T1000 (cell line): Measurements from ENCODE around the gene PPP1R3G.
"Not testable (repeated sequence)": the region's sequence is repeated elsewhere in the genome, so short reads cannot be mapped to it uniquely, and the experiment has no call there.

Experiments used
- DNase-seq: peaks from one replicate; lab custom pipeline; 2025; ENCODE audit warnings: mixed read lengths; lab: John Stamatoyannopoulos, UW

PPP1R3G gene

GRCh38 chr6:5084781-5085647, at the start of gene PPP1R3G:
TSS of gene PPP1R3G (plus strand) at chr6:5085341. CDS start at chr6:5085486, 145 bp downstream.
- no peak for DNase-seq

GRCh38 chr6:5036269-5036668, 48.9 kb upstream of the PPP1R3G start:
- DNase-seq, result no peak

GRCh38 chr6:5041955-5042354, 43.2 kb upstream of the PPP1R3G start:
- no peak for DNase-seq

GRCh38 chr6:5042436-5042835, 42.7 kb upstream of the PPP1R3G start:
- no peak for DNase-seq

GRCh38 chr6:5044866-5045265, 40.3 kb upstream of the PPP1R3G start:
- DNase-seq, result no peak

- no peak for DNase-seq
Measured at GRCh38 chr6:5045416-5045815, 39.7 kb upstream of the PPP1R3G start.

GRCh38 chr6:5046430-5046829, 38.7 kb upstream of the PPP1R3G start:
- no peak for DNase-seq

GRCh38 chr6:5050009-5050408, 35.1 kb upstream of the PPP1R3G start:
- no peak for DNase-seq

GRCh38 chr6:5051394-5051793, 33.7 kb upstream of the PPP1R3G start:
- DNase-seq, result no peak

- no peak for DNase-seq
Measured at GRCh38 chr6:5053038-5053437, 32.1 kb upstream of the PPP1R3G start.

GRCh38 chr6:5053864-5054244, 31.3 kb upstream of the PPP1R3G start:
- DNase-seq, result no peak

GRCh38 chr6:5054245-5054873, 30.8 kb upstream of the PPP1R3G start:
- no peak for DNase-seq

GRCh38 chr6:5055118-5055517, 30.0 kb upstream of the PPP1R3G start:
- no peak for DNase-seq

- no peak for DNase-seq
Measured at GRCh38 chr6:5058254-5058653, 26.9 kb upstream of the PPP1R3G start.

- no peak for DNase-seq
Measured at GRCh38 chr6:5059036-5059896, 25.9 kb upstream of the PPP1R3G start.

- not testable (repeated sequence) for DNase-seq
Measured at GRCh38 chr6:5060439-5060838, 24.7 kb upstream of the PPP1R3G start.

GRCh38 chr6:5061152-5061551, 24.0 kb upstream of the PPP1R3G start:
- no peak for DNase-seq

GRCh38 chr6:5063617-5064016, 21.5 kb upstream of the PPP1R3G start:
- no peak for DNase-seq

- no peak for DNase-seq
Measured at GRCh38 chr6:5066456-5067093, 18.6 kb upstream of the PPP1R3G start.

- no peak for DNase-seq
Measured at GRCh38 chr6:5067305-5067704, 17.8 kb upstream of the PPP1R3G start.

- no peak for DNase-seq
Measured at GRCh38 chr6:5068153-5068751, 16.9 kb upstream of the PPP1R3G start.

- DNase-seq, result no peak
Measured at GRCh38 chr6:5071216-5071615, 13.9 kb upstream of the PPP1R3G start.
